ENCODE results near the gene LRRC61. TPM values are rescaled to one million over a fixed set of nuclear protein-coding genes. Genes with fewer than 3 reads are reported as not detected.

The LRRC61 gene
- total and polyA plus RNA-seq, 2 experiments from 2014 or later = 34.7 to 75.2 TPM

DNA sequence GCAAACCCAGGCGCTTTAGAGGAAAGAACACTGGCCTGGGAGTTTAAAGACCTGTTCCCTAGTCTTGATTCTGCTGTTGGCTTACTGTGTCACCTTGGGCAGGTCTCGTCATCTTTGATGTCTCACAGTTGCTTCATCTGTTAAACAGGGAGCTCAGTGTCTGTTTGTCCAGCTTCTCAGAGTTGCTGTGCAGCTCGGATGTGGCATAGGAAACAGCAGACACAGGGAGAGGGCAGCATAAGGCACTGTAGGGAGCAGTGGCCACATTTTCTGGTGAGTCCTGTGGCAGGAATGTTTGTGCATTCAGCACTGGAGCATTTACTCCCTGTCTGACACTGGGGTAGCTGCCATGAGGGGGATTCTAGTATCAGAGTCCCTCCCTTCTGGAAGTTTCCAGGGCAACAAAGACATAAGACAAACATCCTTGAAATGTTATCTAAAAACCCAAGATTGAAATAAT is 47.5 kb downstream of the LRRC61 start:
- no peaks in the 10 kb centered on the region for H3K9me3 Mint-ChIP-seq
- H4K20me1 ChIP-seq (replicated peaks; ENCODE audit: insufficient read depth) = peaks cover 5% of the 10 kb centered on the region
- peak overlapping the region; percentile 100 for H3K27ac Mint-ChIP-seq
- H3F3A ChIP-seq (replicated peaks; ENCODE audit: low read depth) = peaks cover 19% of the 10 kb centered on the region
- 0 out of 2 replicates have a peak, but pooled peaks cover 3% of the 10 kb centered on the region for H3K36me3 ChIP-seq (ENCODE audit: insufficient read depth)
- H3K4me2 ChIP-seq = peak overlapping the region; percentile 96
- H3K4me3 ChIP-seq = peak overlapping the region; percentile 81; the same call in 1 of the 2 replicates
- DNase-seq (ENCODE audit: low spot score) (no peak), ATAC-seq (no peak)
- no peaks in the 10 kb centered on the region for H3K9me2 ChIP-seq (ENCODE audit: insufficient read depth)
- no peak overlapping the region for H2AFZ ChIP-seq
- no peaks in the 10 kb centered on the region for H3K27me3 ChIP-seq (ENCODE audit: insufficient read depth)
- TF ChIP-seq POLR2AphosphoS5 (IDR thresholded peaks at IDR 0.05; ENCODE audit: low read depth) (no peak), CREB1 (CRISPR knock-in tag; IDR thresholded peaks at IDR 0.05; ENCODE audit: low read depth) (no peak), JUNB (IDR thresholded peaks at IDR 0.05; ENCODE audit: unreplicated experiment) (no peak), ZNF114 (CRISPR knock-in tag; IDR thresholded peaks at IDR 0.05) (no peak), EZH2phosphoT487 (IDR thresholded peaks at IDR 0.05; ENCODE audit: unreplicated experiment) (no peak), STAT1 (IDR thresholded peaks at IDR 0.05; ENCODE audit: unreplicated experiment) (no peak), NANOG (IDR thresholded peaks at IDR 0.05; ENCODE audit: borderline replicate concordance) (no peak), EZH2 (IDR thresholded peaks at IDR 0.05; ENCODE audit: low read depth, unreplicated experiment) (no peak), ZNF331 (CRISPR knock-in tag; IDR thresholded peaks at IDR 0.05; ENCODE audit: low read depth) (no peak)
- TF ChIP-seq, protein P1, sequence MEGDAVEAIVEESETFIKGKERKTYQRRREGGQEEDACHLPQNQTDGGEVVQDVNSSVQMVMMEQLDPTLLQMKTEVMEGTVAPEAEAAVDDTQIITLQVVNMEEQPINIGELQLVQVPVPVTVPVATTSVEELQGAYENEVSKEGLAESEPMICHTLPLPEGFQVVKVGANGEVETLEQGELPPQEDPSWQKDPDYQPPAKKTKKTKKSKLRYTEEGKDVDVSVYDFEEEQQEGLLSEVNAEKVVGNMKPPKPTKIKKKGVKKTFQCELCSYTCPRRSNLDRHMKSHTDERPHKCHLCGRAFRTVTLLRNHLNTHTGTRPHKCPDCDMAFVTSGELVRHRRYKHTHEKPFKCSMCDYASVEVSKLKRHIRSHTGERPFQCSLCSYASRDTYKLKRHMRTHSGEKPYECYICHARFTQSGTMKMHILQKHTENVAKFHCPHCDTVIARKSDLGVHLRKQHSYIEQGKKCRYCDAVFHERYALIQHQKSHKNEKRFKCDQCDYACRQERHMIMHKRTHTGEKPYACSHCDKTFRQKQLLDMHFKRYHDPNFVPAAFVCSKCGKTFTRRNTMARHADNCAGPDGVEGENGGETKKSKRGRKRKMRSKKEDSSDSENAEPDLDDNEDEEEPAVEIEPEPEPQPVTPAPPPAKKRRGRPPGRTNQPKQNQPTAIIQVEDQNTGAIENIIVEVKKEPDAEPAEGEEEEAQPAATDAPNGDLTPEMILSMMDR (conservative IDR thresholded peaks at IDR 0.05; ENCODE audit: low read depth in 2 of 2) = no peak
- TF ChIP-seq, protein P2, sequence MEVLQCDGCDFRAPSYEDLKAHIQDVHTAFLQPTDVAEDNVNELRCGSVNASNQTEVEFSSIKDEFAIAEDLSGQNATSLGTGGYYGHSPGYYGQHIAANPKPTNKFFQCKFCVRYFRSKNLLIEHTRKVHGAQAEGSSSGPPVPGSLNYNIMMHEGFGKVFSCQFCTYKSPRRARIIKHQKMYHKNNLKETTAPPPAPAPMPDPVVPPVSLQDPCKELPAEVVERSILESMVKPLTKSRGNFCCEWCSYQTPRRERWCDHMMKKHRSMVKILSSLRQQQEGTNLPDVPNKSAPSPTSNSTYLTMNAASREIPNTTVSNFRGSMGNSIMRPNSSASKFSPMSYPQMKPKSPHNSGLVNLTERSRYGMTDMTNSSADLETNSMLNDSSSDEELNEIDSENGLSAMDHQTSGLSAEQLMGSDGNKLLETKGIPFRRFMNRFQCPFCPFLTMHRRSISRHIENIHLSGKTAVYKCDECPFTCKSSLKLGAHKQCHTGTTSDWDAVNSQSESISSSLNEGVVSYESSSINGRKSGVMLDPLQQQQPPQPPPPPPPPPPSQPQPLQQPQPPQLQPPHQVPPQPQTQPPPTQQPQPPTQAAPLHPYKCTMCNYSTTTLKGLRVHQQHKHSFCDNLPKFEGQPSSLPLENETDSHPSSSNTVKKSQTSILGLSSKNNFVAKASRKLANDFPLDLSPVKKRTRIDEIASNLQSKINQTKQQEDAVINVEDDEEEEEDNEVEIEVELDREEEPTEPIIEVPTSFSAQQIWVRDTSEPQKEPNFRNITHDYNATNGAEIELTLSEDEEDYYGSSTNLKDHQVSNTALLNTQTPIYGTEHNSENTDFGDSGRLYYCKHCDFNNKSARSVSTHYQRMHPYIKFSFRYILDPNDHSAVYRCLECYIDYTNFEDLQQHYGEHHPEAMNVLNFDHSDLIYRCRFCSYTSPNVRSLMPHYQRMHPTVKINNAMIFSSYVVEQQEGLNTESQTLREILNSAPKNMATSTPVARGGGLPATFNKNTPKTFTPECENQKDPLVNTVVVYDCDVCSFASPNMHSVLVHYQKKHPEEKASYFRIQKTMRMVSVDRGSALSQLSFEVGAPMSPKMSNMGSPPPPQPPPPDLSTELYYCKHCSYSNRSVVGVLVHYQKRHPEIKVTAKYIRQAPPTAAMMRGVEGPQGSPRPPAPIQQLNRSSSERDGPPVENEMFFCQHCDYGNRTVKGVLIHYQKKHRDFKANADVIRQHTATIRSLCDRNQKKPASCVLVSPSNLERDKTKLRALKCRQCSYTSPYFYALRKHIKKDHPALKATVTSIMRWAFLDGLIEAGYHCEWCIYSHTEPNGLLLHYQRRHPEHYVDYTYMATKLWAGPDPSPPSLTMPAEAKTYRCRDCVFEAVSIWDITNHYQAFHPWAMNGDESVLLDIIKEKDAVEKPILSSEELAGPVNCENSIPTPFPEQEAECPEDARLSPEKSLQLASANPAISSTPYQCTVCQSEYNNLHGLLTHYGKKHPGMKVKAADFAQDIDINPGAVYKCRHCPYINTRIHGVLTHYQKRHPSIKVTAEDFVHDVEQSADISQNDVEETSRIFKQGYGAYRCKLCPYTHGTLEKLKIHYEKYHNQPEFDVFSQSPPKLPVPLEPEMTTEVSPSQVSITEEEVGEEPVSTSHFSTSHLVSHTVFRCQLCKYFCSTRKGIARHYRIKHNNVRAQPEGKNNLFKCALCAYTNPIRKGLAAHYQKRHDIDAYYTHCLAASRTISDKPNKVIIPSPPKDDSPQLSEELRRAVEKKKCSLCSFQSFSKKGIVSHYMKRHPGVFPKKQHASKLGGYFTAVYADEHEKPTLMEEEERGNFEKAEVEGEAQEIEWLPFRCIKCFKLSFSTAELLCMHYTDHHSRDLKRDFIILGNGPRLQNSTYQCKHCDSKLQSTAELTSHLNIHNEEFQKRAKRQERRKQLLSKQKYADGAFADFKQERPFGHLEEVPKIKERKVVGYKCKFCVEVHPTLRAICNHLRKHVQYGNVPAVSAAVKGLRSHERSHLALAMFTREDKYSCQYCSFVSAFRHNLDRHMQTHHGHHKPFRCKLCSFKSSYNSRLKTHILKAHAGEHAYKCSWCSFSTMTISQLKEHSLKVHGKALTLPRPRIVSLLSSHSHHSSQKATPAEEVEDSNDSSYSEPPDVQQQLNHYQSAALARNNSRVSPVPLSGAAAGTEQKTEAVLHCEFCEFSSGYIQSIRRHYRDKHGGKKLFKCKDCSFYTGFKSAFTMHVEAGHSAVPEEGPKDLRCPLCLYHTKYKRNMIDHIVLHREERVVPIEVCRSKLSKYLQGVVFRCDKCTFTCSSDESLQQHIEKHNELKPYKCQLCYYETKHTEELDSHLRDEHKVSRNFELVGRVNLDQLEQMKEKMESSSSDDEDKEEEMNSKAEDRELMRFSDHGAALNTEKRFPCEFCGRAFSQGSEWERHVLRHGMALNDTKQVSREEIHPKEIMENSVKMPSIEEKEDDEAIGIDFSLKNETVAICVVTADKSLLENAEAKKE (CRISPR knock-in tag; IDR thresholded peaks at IDR 0.05) = no peak
- TF ChIP-seq, protein P3, sequence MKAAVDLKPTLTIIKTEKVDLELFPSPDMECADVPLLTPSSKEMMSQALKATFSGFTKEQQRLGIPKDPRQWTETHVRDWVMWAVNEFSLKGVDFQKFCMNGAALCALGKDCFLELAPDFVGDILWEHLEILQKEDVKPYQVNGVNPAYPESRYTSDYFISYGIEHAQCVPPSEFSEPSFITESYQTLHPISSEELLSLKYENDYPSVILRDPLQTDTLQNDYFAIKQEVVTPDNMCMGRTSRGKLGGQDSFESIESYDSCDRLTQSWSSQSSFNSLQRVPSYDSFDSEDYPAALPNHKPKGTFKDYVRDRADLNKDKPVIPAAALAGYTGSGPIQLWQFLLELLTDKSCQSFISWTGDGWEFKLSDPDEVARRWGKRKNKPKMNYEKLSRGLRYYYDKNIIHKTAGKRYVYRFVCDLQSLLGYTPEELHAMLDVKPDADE (IDR thresholded peaks at IDR 0.05) = no peak
- TF ChIP-seq, protein P4, sequence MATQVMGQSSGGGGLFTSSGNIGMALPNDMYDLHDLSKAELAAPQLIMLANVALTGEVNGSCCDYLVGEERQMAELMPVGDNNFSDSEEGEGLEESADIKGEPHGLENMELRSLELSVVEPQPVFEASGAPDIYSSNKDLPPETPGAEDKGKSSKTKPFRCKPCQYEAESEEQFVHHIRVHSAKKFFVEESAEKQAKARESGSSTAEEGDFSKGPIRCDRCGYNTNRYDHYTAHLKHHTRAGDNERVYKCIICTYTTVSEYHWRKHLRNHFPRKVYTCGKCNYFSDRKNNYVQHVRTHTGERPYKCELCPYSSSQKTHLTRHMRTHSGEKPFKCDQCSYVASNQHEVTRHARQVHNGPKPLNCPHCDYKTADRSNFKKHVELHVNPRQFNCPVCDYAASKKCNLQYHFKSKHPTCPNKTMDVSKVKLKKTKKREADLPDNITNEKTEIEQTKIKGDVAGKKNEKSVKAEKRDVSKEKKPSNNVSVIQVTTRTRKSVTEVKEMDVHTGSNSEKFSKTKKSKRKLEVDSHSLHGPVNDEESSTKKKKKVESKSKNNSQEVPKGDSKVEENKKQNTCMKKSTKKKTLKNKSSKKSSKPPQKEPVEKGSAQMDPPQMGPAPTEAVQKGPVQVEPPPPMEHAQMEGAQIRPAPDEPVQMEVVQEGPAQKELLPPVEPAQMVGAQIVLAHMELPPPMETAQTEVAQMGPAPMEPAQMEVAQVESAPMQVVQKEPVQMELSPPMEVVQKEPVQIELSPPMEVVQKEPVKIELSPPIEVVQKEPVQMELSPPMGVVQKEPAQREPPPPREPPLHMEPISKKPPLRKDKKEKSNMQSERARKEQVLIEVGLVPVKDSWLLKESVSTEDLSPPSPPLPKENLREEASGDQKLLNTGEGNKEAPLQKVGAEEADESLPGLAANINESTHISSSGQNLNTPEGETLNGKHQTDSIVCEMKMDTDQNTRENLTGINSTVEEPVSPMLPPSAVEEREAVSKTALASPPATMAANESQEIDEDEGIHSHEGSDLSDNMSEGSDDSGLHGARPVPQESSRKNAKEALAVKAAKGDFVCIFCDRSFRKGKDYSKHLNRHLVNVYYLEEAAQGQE (IDR thresholded peaks at IDR 0.05; ENCODE audit: unreplicated experiment) = no peak
- peak overlapping the region; percentile 96 for H3K27ac ChIP-seq (ENCODE audit: low read depth)
- peak overlapping the region; percentile 98 for H3K4me3 Mint-ChIP-seq
- peaks cover 30% of the 10 kb centered on the region for H3K27me3 Mint-ChIP-seq (ENCODE audit: insufficient read depth, low read depth, poor library complexity)
- peaks cover 47% of the 10 kb centered on the region for H3K79me2 ChIP-seq (replicated peaks; ENCODE audit: insufficient read depth)
- H3K4me1 Mint-ChIP-seq = peaks cover 58% of the 10 kb centered on the region
- peaks cover 56% of the 10 kb centered on the region for H3K36me3 Mint-ChIP-seq (ENCODE audit: low read depth)
- H3K4me1 ChIP-seq (ENCODE audit: insufficient read depth) = peaks cover 46% of the 10 kb centered on the region
